HepG2 (cell line): ENCODE measurements around the gene ABHD17C. TPM values are rescaled to one million over a fixed set of nuclear protein-coding genes. Genes with fewer than 3 reads are reported as not detected.

Experiments used
- ATAC-seq: fragments of 200-7000 bp; cut with Tn5 transposase; 3 replicates; pipeline ENCODE4 v1.9.1; 2020; ENCODE audit warnings: mild to moderate bottlenecking, moderate library complexity
- BruUV-seq: library from RNA; stranded (reverse); fragments of 400-500 nt; replicated peaks from 2 replicates; lab custom pipeline; 2021; lab: Mats Ljungman, UMichigan
- CTCF ChIA-PET: fragments of 300-600 bp; formaldehyde crosslinking; extraction: SDS; loops from one replicate; lab custom pipeline; 2021; ENCODE audit warnings: low total read pairs, inconsistent platforms, low intra/inter-chr PET ratio; lab: Yijun Ruan, JAX
- POLR2A ChIA-PET: fragments of 350-600 bp; sonication (Branson Sonifier 250); formaldehyde crosslinking; loops from one replicate; lab custom pipeline; 2020; ENCODE audit warnings: antibody characterized with exemption, inconsistent platforms; lab: Yijun Ruan, JAX
- DNase-seq: peaks from one replicate; pipeline ENCODE4 v3.0.0-alpha.2; 2015; ENCODE audit warnings: low spot score
- FAIRE-seq: peaks from 3 replicates; lab custom pipeline; 2011; peaks lifted over from hg19 to GRCh38; lab: Jason Lieb, UNC
- H2AFZ ChIP-seq: one replicate; pipeline ENCODE4 v1.6.1; 2011; ENCODE audit warnings: low read length, inconsistent platforms
- H3K27ac ChIP-seq: fragments of 300-600 bp; 3 replicates; pipeline ENCODE4 v1.8.0; 2011; ENCODE audit warnings: mixed run types, mild to moderate bottlenecking, mixed read lengths, low read length, inconsistent platforms; ENCODE audit not compliant: insufficient read depth; ENCODE audit errors: extremely low read length
- H3K27me3 ChIP-seq, 2 experiments: fragments of 200-600 bp in 1 of 2; 2 replicates in 1 of 2; 3 replicates in 1 of 2; pipeline versions ENCODE4 v1.6.0 to v1.8.0; 2011; ENCODE audit warnings: low read length in 2 of 2, mild to moderate bottlenecking in 2 of 2, moderate library complexity in 2 of 2, inconsistent platforms in 1 of 2; ENCODE audit not compliant: insufficient read depth in 2 of 2, control insufficient read depth in 1 of 2
- H3K36me3 ChIP-seq, 2 experiments: fragments of 200-600 bp in 1 of 2; replicated peaks in 1 of 2; 2 replicates in 1 of 2; 3 replicates in 1 of 2; pipeline versions ENCODE4 v1.5.1 to v1.8.0; 2011; ENCODE audit warnings: low read length in 2 of 2, inconsistent platforms in 1 of 2; ENCODE audit not compliant: insufficient read depth in 2 of 2, control insufficient read depth in 1 of 2
- H3K4me1 ChIP-seq: 2 replicates; pipeline ENCODE4 v1.5.1; 2012; ENCODE audit warnings: low read length, inconsistent platforms; ENCODE audit not compliant: insufficient read depth
- H3K4me2 ChIP-seq: 2 replicates; pipeline ENCODE4 v1.6.0; 2011; ENCODE audit warnings: low read depth, low read length, inconsistent platforms
- H3K4me3 ChIP-seq, 3 experiments: fragments of 200-600 bp in 1 of 3; sonication (generic), shearing (Covaris generic) in 1 of 3; replicated peaks in 1 of 3; 2 replicates each; pipeline ENCODE4 v1.5.1; 2011 to 2016; ENCODE audit warnings: low read length in 3 of 3, inconsistent platforms in 2 of 3, low read depth in 2 of 3, mild to moderate bottlenecking in 2 of 3, control low read depth in 1 of 3, mixed read lengths in 1 of 3; ENCODE audit not compliant: insufficient read depth in 1 of 3
- H3K79me2 ChIP-seq: one replicate; pipeline ENCODE4 v1.6.1; 2011; ENCODE audit warnings: low read length, inconsistent platforms; ENCODE audit not compliant: insufficient read depth
- H3K9ac ChIP-seq: 2 replicates; pipeline ENCODE4 v1.6.0; 2011; ENCODE audit warnings: mild to moderate bottlenecking, low read depth, low read length, inconsistent platforms; ENCODE audit not compliant: insufficient read depth
- H3K9me3 ChIP-seq: 2 replicates; pipeline ENCODE4 v1.5.1; 2012; ENCODE audit warnings: mild to moderate bottlenecking, low read length
- H4K20me1 ChIP-seq: 2 replicates; pipeline ENCODE4 v1.6.0; 2011; ENCODE audit warnings: inconsistent platforms, mild to moderate bottlenecking, low read length, moderate library complexity; ENCODE audit not compliant: insufficient read depth
- FOXA1 ChIP-seq, 2 experiments: fragments of 450-650 bp in 1 of 2; sonication (generic) in 1 of 2; formaldehyde crosslinking in 1 of 2; IDR thresholded peaks; 2 replicates each; pipeline versions ENCODE4 v1.4.0 to v1.6.1; 2016 to 2020; ENCODE audit warnings: missing genetic modification reagents in 1 of 2
- GPN1 ChIP-seq: sonication (generic); formaldehyde crosslinking; IDR thresholded peaks from 2 replicates; pipeline ENCODE4 v1.5.1; 2020; ENCODE audit warnings: missing genetic modification reagents, borderline replicate concordance
- KDM5B ChIP-seq: sonication (generic); formaldehyde crosslinking; IDR thresholded peaks from 2 replicates; pipeline ENCODE4 v1.4.0; 2020; ENCODE audit warnings: missing genetic modification reagents, mild to moderate bottlenecking, borderline replicate concordance
- MATR3 ChIP-seq: sonication (generic); formaldehyde crosslinking; IDR thresholded peaks from 2 replicates; pipeline ENCODE4 v1.4.0; 2020; ENCODE audit warnings: missing genetic modification reagents
- RFXANK ChIP-seq: IDR thresholded peaks from 2 replicates; pipeline ENCODE4 v1.6.1; 2016
- SATB2 ChIP-seq: sonication (generic); formaldehyde crosslinking; IDR thresholded peaks from 2 replicates; pipeline ENCODE4 v1.5.0; 2020; ENCODE audit warnings: missing genetic modification reagents
- ZMAT3 ChIP-seq: sonication (generic); formaldehyde crosslinking; conservative IDR thresholded peaks from 2 replicates; pipeline ENCODE4 v1.7.0; 2021; ENCODE audit warnings: missing genetic modification reagents
- ZNF432 ChIP-seq: sonication (generic); formaldehyde crosslinking; IDR thresholded peaks from 2 replicates; pipeline ENCODE4 v1.5.0; 2020; ENCODE audit warnings: missing genetic modification reagents, mild to moderate bottlenecking, borderline replicate concordance
- ZNF746 ChIP-seq: sonication (generic); formaldehyde crosslinking; IDR thresholded peaks from 2 replicates; pipeline ENCODE4 v1.8.0; 2022; ENCODE audit warnings: mild to moderate bottlenecking, missing genetic modification reagents
- ZSCAN22 ChIP-seq: sonication (generic); formaldehyde crosslinking; IDR thresholded peaks from 2 replicates; pipeline ENCODE4 v1.4.0; 2020; ENCODE audit warnings: mild to moderate bottlenecking, missing genetic modification reagents
- WGBS: methylation state at CpG from one replicate; pipeline ENCODE4 v1.1.6; 2017; ENCODE audit warnings: low lambda C conversion rate; 5-methylcytosine and 5-hydroxymethylcytosine counted together
- in situ Hi-C: cut with HindIII; loops from 2 replicates; pipeline ENCODE4 v1.10.0; 2017; ENCODE audit warnings: low pct_unique_long_range_greater_than_20kb; ENCODE audit not compliant: extremely low pct_ligation_motif_present
- intact Hi-C: fragments of 100-400 bp; cut with micrococcal nuclease; formaldehyde crosslinking; loops from one replicate; pipeline ENCODE4 v1.10.0; 2022; ENCODE audit not compliant: unreplicated experiment
- polyA plus RNA-seq, 8 experiments: library from polyadenylated mRNA; depleted of rRNA in 3 of 8; stranded (reverse) in 7 of 8; unstranded in 1 of 8; fragments of >200 nt; fragmentation: Illumina TruSeq in 4 of 8; extraction: Trizol in 4 of 8; gene quantifications; 2 replicates each; pipeline versions ENCODE4 v1.2.1 to v1.2.3, GENCODE V29; 2011 to 2016; ENCODE audit warnings: low read depth in 4 of 8, missing spikeins in 1 of 8, mixed read lengths in 1 of 8; ENCODE audit not compliant: insufficient read depth in 1 of 8
- total RNA-seq, 5 experiments: library from RNA; depleted of rRNA; stranded (reverse); fragments of >200 nt; fragmentation: Illumina TruSeq; extraction: Trizol; gene quantifications; 2 replicates each; pipeline ENCODE4 v1.2.3, GENCODE V29; 2016; ENCODE audit warnings: low read depth in 1 of 5
- TF ChIP-seq, protein P1 (sequence below): sonication (generic); formaldehyde crosslinking; IDR thresholded peaks from 2 replicates; pipeline ENCODE4 v1.4.0; 2020; ENCODE audit warnings: missing genetic modification reagents
- TF ChIP-seq, protein P2 (sequence below): IDR thresholded peaks from 2 replicates; pipeline ENCODE4 v1.6.1; 2012; ENCODE audit warnings: low read depth, low read length, improper control_type of control experiment
- TF ChIP-seq, protein P3 (sequence below): sonication (generic); formaldehyde crosslinking; conservative IDR thresholded peaks from 2 replicates; pipeline ENCODE4 v1.5.0; 2020; ENCODE audit warnings: missing genetic modification reagents
- TF ChIP-seq, protein P4 (sequence below): sonication (generic); formaldehyde crosslinking; IDR thresholded peaks from 2 replicates; pipeline ENCODE4 v1.8.0; 2022; ENCODE audit warnings: low read depth, missing genetic modification reagents
- TF ChIP-seq, protein P5 (sequence below): sonication (generic); formaldehyde crosslinking; IDR thresholded peaks from 2 replicates; pipeline ENCODE4 v1.4.0; 2020; ENCODE audit warnings: missing genetic modification reagents

ABHD17C gene
- total and polyA plus RNA-seq, 2 of the 13 experiments (the other 11 are each of a cell fraction or from before 2014, with no cell fraction given) = 2.9 to 3.9 TPM

DNA sequence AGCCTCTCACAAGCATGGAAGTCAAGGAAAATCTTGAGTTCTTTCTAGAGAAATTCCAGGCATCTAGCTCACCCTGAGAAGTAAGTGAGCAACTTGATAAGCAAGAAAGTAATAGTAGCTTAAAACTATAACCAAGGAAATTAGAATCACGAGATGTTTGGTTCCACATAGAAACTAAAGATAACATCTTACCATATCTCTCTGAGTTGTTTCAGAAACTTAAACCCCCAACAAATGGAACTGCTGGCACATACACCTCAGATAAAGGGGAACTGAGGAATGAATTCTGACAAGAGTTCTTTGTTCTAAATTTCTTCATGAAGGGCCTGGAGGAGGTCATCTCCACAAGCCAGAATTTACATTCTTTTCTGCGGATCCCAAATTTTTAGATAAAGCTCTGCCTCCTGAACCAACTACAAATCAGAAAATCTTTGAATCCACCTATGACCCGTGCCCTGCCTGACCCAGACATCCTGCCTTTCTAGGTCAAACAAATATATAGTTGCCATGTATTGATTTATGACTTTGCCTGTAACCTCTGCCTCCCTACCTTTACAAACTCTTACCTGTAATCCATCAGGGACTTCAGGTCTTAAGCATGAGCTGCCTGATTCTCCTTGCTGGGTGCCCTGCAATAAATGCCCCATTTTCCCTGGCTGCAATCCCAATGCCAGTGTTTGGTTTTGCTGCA is 26.4 kb upstream of the ABHD17C start (continued):
- TF ChIP-seq, protein P1, sequence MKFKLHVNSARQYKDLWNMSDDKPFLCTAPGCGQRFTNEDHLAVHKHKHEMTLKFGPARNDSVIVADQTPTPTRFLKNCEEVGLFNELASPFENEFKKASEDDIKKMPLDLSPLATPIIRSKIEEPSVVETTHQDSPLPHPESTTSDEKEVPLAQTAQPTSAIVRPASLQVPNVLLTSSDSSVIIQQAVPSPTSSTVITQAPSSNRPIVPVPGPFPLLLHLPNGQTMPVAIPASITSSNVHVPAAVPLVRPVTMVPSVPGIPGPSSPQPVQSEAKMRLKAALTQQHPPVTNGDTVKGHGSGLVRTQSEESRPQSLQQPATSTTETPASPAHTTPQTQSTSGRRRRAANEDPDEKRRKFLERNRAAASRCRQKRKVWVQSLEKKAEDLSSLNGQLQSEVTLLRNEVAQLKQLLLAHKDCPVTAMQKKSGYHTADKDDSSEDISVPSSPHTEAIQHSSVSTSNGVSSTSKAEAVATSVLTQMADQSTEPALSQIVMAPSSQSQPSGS (CRISPR knock-in tag) = no peak
- TF ChIP-seq KDM5B (no peak), ZNF432 (CRISPR knock-in tag) (no peak), FOXA1 (IDR thresholded peaks at IDR 0.05) (no peak), FOXA1 (CRISPR knock-in tag; IDR thresholded peaks at IDR 0.05) (no peak)

DNA sequence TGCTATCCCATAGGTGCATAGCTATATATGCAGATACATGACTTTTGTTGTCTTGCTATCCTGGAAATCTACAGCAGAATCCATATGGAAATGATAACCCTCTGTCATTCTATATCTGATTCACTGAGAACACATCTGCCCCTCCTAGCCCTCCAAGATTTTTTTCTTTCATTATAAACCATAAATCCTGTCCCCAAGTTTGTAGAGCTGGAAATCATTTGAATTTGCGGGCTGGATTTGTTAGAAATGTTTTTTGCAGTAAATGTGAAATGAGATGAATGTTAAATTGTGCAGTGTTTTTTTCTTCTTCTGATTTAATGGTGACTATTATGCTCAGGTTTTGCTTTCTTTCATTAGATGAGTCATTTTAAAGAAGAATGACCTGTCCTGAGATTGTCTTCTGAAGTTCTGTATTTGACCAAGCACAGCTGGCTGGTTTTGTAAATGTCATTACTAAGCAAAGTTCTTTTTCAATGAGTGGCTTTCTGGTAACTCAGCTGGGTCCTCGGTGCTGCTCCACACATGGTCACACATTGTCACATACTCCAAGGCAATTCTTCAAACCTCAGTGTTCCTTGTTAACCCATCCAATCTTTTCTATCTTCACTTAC is 25.3 kb upstream of the ABHD17C start:
- H3K4me1 ChIP-seq = no peaks in the 10 kb centered on the region
- no peaks in the 10 kb centered on the region for H3K36me3 ChIP-seq
- CTCF ChIA-PET = no interaction called here
- ATAC-seq = no peak
- no peak overlapping the region for H2AFZ ChIP-seq
- intact Hi-C loops (no loop called here), in situ Hi-C loops (no loop called here)
- POLR2A ChIA-PET = no interaction called here
- no TSS peak for BruUV-seq
- no peaks in the 10 kb centered on the region for H4K20me1 ChIP-seq
- H3K27me3 ChIP-seq = no peaks in the 10 kb centered on the region; a peak in 1 of 5 replicates
- H3K9ac ChIP-seq = no peak overlapping the region
- H3K27ac ChIP-seq = no peak overlapping the region
- H3K4me3 ChIP-seq = no peak overlapping the region
- H3K9me3 ChIP-seq = no peaks in the 10 kb centered on the region
- H3K4me2 ChIP-seq = no peak overlapping the region
- H3K79me2 ChIP-seq = no peaks in the 10 kb centered on the region
- no peak for FAIRE-seq
- DNase-seq = no peak
- WGBS = 50% methylated on average over 2 of the region's 2 CpGs
- TF ChIP-seq RFXANK (CRISPR knock-in tag) (no peak), ZMAT3 (CRISPR knock-in tag) (no peak), MATR3 (no peak), SATB2 (CRISPR knock-in tag) (no peak), GPN1 (CRISPR knock-in tag) (no peak), ZNF746 (CRISPR knock-in tag) (no peak), ZSCAN22 (CRISPR knock-in tag) (no peak)
- TF ChIP-seq, protein P2, sequence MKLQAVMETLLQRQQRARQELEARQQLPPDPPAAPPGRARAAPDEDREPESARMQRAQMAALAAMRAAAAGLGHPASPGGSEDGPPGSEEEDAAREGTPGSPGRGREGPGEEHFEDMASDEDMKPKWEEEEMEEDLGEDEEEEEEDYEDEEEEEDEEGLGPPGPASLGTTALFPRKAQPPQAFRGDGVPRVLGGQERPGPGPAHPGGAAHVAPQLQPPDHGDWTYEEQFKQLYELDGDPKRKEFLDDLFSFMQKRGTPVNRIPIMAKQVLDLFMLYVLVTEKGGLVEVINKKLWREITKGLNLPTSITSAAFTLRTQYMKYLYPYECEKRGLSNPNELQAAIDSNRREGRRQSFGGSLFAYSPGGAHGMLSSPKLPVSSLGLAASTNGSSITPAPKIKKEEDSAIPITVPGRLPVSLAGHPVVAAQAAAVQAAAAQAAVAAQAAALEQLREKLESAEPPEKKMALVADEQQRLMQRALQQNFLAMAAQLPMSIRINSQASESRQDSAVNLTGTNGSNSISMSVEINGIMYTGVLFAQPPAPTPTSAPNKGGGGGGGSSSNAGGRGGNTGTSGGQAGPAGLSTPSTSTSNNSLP = no peak
- TF ChIP-seq, protein P3, sequence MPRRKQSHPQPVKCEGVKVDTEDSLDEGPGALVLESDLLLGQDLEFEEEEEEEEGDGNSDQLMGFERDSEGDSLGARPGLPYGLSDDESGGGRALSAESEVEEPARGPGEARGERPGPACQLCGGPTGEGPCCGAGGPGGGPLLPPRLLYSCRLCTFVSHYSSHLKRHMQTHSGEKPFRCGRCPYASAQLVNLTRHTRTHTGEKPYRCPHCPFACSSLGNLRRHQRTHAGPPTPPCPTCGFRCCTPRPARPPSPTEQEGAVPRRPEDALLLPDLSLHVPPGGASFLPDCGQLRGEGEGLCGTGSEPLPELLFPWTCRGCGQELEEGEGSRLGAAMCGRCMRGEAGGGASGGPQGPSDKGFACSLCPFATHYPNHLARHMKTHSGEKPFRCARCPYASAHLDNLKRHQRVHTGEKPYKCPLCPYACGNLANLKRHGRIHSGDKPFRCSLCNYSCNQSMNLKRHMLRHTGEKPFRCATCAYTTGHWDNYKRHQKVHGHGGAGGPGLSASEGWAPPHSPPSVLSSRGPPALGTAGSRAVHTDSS = no peak
- TF ChIP-seq, protein P4, sequence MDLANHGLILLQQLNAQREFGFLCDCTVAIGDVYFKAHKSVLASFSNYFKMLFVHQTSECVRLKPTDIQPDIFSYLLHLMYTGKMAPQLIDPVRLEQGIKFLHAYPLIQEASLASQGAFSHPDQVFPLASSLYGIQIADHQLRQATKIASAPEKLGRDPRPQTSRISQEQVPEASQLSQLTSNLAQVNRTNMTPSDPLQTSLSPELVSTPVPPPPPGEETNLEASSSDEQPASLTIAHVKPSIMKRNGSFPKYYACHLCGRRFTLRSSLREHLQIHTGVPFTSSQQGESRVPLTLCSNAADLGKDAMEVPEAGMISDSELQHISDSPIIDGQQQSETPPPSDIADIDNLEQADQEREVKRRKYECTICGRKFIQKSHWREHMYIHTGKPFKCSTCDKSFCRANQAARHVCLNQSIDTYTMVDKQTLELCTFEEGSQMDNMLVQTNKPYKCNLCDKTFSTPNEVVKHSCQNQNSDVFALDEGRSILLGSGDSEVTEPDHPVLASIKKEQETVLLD (CRISPR knock-in tag) = no peak
- TF ChIP-seq, protein P5, sequence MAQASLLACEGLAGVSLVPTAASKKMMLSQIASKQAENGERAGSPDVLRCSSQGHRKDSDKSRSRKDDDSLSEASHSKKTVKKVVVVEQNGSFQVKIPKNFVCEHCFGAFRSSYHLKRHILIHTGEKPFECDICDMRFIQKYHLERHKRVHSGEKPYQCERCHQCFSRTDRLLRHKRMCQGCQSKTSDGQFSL (CRISPR knock-in tag) = no peak
